Nephron (organoid): ENCODE data around the gene F2.

ENCODE experiments used
- H3K27ac Mint-ChIP-seq, 3 experiments: 2 replicates each; pipeline ENCODE4 v1.8.0; 2020; ENCODE audit warnings: mixed read lengths in 3 of 3, mild to moderate bottlenecking in 2 of 3, moderate library complexity in 1 of 3
- H3K27me3 Mint-ChIP-seq: 2 replicates; pipeline ENCODE4 v1.8.0; 2021; ENCODE audit warnings: low read depth, mild to moderate bottlenecking, moderate library complexity, mixed read lengths
- H3K36me3 Mint-ChIP-seq: 2 replicates; pipeline ENCODE4 v1.8.0; 2020; ENCODE audit warnings: low read depth, mixed read lengths
- H3K4me1 Mint-ChIP-seq: 2 replicates; pipeline ENCODE4 v1.8.0; 2020; ENCODE audit warnings: mixed read lengths
- H3K4me3 Mint-ChIP-seq, 3 experiments: 2 replicates each; pipeline ENCODE4 v1.8.0; 2020; ENCODE audit warnings: mild to moderate bottlenecking in 3 of 3, mixed read lengths in 3 of 3, moderate library complexity in 2 of 3
- H3K9me3 Mint-ChIP-seq: 2 replicates; pipeline ENCODE4 v1.8.0; 2020; ENCODE audit warnings: mixed read lengths
- TF ChIP-seq, protein P1 (sequence below), 3 experiments: fragments of 200-600 bp; sonication (generic); IDR thresholded peaks; one replicate each; pipeline ENCODE4 v1.5.0; 2021; ENCODE audit warnings: antibody characterized with exemption in 3 of 3; ENCODE audit not compliant: unreplicated experiment in 3 of 3

F2 gene

DNA sequence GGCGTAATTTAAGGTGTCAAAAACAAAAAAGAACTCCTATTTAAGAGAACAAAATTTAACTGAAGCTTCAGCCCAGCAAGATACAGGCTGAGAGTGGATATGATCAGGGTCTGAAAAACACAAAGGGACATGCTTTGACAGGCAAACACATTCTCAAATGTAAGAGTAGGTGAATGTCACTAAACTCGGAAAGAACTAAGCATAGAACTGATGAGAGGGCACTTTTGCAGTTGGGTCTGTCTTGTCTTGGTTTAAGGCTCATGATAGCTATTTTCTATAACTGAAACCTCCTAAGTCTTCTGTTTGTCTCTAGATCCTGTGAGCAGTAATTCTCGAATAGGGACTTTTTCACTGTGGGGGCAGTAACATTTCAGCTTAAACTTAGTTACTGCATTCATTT, 27.0 kb downstream of the F2 start:
- Mint-ChIP-seq H3K27me3 (no peaks in the 10 kb centered on the region), H3K4me3 (no peak overlapping the region), H3K4me1 (no peaks in the 10 kb centered on the region), H3K36me3 (peaks cover 85% of the 10 kb centered on the region), H3K27ac (no peak overlapping the region), H3K9me3 (no peaks in the 10 kb centered on the region)
- TF ChIP-seq, protein P1, sequence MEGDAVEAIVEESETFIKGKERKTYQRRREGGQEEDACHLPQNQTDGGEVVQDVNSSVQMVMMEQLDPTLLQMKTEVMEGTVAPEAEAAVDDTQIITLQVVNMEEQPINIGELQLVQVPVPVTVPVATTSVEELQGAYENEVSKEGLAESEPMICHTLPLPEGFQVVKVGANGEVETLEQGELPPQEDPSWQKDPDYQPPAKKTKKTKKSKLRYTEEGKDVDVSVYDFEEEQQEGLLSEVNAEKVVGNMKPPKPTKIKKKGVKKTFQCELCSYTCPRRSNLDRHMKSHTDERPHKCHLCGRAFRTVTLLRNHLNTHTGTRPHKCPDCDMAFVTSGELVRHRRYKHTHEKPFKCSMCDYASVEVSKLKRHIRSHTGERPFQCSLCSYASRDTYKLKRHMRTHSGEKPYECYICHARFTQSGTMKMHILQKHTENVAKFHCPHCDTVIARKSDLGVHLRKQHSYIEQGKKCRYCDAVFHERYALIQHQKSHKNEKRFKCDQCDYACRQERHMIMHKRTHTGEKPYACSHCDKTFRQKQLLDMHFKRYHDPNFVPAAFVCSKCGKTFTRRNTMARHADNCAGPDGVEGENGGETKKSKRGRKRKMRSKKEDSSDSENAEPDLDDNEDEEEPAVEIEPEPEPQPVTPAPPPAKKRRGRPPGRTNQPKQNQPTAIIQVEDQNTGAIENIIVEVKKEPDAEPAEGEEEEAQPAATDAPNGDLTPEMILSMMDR (IDR thresholded peaks at IDR 0.05; ENCODE audit: unreplicated experiment in 3 of 3): no peak

DNA sequence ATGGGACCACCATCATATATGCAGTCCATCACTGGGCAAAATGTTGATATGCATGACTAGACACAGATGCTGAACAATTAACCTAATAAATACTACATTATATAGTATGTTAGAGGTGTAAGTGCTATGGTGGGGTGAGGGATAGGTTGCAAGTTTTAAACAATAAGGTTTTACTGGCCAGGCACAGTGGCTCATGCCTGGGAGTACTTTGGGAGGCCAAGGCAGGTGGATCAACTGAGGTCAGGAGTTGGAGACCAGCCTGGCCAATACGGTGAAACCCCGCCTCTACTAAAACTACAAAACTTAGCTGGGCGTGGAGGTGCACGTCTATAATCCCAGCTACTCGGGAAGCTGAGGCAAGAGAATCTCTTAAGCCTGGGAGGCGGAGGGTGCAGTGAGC, 28.1 kb downstream of the F2 start:
- TF ChIP-seq, protein P1 (IDR thresholded peaks at IDR 0.05; ENCODE audit: unreplicated experiment in 3 of 3): no peak
- Mint-ChIP-seq H3K9me3 (no peaks in the 10 kb centered on the region), H3K27me3 (no peaks in the 10 kb centered on the region)

DNA sequence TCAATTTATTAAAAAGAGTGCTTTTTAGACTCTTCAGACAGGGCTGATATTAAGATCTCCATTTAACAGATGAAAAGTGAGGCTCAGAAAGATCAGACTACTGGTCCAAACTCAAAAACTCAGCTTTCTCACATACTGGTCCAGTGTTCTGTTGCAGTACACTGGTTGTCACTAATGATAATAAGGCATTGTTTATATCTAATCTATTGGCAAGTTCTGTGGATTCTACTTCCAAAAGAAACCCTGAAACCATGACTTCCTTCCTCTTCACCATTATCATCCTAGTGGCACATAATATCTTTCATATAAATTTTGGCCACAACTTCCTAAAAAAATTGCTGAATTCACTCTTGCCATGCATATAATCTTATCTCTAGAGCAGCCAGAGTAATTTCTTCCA, 36.9 kb downstream of the F2 start:
- Mint-ChIP-seq H3K36me3 (peaks cover 71% of the 10 kb centered on the region), H3K27ac (no peak overlapping the region), H3K9me3 (no peaks in the 10 kb centered on the region), H3K4me3 (no peak overlapping the region), H3K27me3 (no peaks in the 10 kb centered on the region), H3K4me1 (no peaks in the 10 kb centered on the region)
- TF ChIP-seq, protein P1 (IDR thresholded peaks at IDR 0.05; ENCODE audit: unreplicated experiment in 3 of 3): no peak

More for the DNA sequence above, 28.1 kb downstream of the F2 start:
- Mint-ChIP-seq H3K4me1 (no peaks in the 10 kb centered on the region), H3K27ac (no peak overlapping the region), H3K36me3 (peaks cover 82% of the 10 kb centered on the region), H3K4me3 (no peak overlapping the region)

DNA sequence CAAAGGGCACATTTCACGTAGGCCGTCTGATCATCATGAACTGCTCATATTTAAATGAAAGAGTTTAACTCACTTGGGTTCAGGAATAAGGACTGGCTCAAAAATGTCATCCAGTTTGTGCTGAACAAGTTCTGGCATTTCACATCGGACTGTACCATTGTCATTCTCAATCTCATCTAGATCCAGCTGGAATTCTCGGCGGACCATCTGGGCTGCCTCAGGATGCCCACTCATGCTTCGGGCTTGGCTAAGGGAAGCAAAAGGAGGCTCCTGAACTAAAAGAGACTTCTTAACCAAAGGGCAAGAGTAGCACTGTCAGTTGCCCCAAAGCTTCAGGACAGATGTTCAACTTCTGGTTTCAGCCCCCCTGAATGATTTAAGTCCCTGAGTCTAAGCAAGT, 40.2 kb downstream of the F2 start:
- TF ChIP-seq, protein P1 (IDR thresholded peaks at IDR 0.05; ENCODE audit: unreplicated experiment in 3 of 3): no peak
- Mint-ChIP-seq H3K4me3 (no peak overlapping the region), H3K27ac (no peak overlapping the region)

DNA sequence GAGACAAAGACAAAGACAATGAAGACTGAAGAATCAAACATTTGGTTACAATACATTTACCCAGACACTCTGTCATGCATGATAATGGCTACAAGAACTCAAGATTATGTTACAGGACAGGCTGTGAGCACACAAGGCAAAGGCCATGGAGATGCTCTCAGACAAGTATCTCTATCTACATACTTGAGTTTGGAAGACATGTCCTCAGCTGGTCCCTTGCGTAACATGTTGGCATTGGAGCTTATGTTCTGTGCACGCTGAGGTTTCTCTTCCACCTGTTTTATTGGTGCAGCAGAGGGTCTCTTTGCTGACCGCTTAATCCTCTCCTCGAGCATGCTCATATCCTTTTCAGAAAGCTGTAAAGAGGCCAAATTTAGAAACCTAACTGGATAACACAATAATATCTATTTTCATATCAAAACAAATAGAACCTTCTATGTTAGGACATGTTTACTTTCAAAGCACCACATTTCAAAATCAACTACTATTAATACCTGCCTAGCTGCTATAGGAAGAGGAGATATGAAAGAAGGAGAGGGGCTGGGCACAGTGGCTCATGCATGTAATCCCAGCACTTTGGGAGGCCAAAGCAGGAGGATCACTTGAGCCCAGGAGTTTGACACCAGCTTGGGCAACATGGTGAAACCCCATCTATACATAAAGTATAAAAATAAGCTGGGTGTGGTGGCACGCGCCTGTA, 41.6 kb downstream of the F2 start:
- peaks cover 72% of the 10 kb centered on the region for H3K36me3 Mint-ChIP-seq
- no peaks in the 10 kb centered on the region for H3K9me3 Mint-ChIP-seq
- no peak overlapping the region for H3K4me3 Mint-ChIP-seq
- H3K4me1 Mint-ChIP-seq: no peaks in the 10 kb centered on the region
- TF ChIP-seq, protein P1 (IDR thresholded peaks at IDR 0.05; ENCODE audit: unreplicated experiment in 3 of 3): no peak
- no peak overlapping the region for H3K27ac Mint-ChIP-seq
- no peaks in the 10 kb centered on the region for H3K27me3 Mint-ChIP-seq

More for the DNA sequence above, 40.2 kb downstream of the F2 start:
- Mint-ChIP-seq H3K27me3 (no peaks in the 10 kb centered on the region), H3K9me3 (no peaks in the 10 kb centered on the region), H3K36me3 (peaks cover 72% of the 10 kb centered on the region), H3K4me1 (no peaks in the 10 kb centered on the region)

DNA sequence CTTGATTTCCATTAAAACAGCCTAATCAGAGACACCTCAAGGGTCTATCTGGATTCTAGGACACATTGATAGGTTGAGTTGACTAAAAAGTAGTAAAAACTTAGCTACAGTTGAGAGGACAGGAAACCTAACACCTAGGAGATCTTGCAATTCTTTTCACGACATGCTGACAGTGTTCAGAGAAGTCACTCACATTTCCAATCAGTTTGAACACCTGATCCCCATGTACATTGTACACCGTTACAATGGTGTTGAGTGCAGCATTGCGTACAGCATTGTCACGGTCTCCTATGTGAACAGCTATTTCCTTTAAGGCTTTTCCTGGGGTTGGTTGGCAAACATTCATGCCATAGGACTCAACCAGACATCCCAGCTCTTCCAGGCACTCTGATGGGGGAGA, 42.8 kb downstream of the F2 start:
- TF ChIP-seq, protein P1 (IDR thresholded peaks at IDR 0.05; ENCODE audit: unreplicated experiment in 3 of 3): no peak
- peaks cover 70% of the 10 kb centered on the region for H3K36me3 Mint-ChIP-seq
- no peak overlapping the region for H3K4me3 Mint-ChIP-seq
- H3K27me3 Mint-ChIP-seq: no peaks in the 10 kb centered on the region
- H3K9me3 Mint-ChIP-seq: no peaks in the 10 kb centered on the region
- no peaks in the 10 kb centered on the region for H3K4me1 Mint-ChIP-seq
- H3K27ac Mint-ChIP-seq: no peak overlapping the region
